Lower leg skin (tissue), 3 donors: ENCODE results near the gene RNASEH2C.

Experiments used
- CTCF ChIP-seq, 3 donors: fragments of 450-650 bp; IDR thresholded peaks; one replicate each; pipeline ENCODE4 v1.5.1; 2016; ENCODE audit warnings: antibody characterized with exemption in 3 of 3, mild to moderate bottlenecking in 3 of 3, moderate library complexity in 2 of 3
- POLR2A ChIP-seq, 2 donors: fragments of 450-650 bp; IDR thresholded peaks; one replicate each; pipeline ENCODE4 v1.6.1; 2016 to 2017; ENCODE audit warnings: antibody characterized with exemption in 2 of 2, mild to moderate bottlenecking in 1 of 2, moderate library complexity in 1 of 2

GRCh38 chr11:65696802-65697552, 23.6 kb downstream of the RNASEH2C start:
- TF ChIP-seq CTCF (IDR thresholded peaks at IDR 0.05) = no peak
- no peak for TF ChIP-seq POLR2A (IDR thresholded peaks at IDR 0.05)
